Measurements from ENCODE around the gene FOXD1. TPM values are rescaled to one million over a fixed set of nuclear protein-coding genes. Genes with fewer than 3 reads are reported as not detected.

FOXD1 gene
- polyA plus RNA-seq, 1 donor from 2014 or later, result not detected

DNA sequence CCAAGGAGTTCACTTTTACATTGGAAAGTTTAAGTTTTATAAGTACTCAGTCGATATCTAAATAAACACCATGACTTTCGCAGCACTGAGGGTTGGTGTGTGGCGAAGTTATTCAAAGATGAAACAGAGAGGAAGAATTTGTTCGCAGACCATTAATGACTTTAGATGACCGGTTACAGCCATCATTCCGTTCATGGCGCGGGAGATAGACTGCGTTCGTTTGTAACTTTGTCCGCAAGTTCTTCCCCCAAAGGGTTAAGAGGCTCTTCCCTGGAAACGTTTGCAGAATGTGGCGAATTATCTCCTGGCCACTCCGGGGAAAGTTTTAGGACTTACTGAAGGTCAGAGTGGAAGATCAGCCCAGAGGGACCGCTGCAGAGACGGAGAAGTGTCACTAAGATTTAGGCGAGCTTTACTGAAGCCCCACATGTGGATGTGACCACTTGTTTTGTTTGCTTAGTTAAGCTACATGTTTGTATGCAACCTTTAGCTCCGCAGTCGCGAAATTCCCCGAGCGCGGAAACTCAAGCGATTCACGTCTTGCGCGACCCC, 2.2 kb upstream of the FOXD1 start:
- Mint-ChIP-seq H3K4me3 (peak overlapping the region in 3 of 4 donors; percentile 70 to 98 (median 70)), H3K27me3 (peaks cover 49% of the 10 kb centered on the region), H3K36me3 (peaks cover 3% of the 10 kb centered on the region), H3K27ac (peak overlapping the region; percentile 71 to 99 (median 94)), H3K9me3 (peaks cover 0 to 10% (median 4%) of the 10 kb centered on the region in 3 donors), H3K4me1 (peaks cover 5 to 26% (median 8%) of the 10 kb centered on the region in 3 donors)

DNA sequence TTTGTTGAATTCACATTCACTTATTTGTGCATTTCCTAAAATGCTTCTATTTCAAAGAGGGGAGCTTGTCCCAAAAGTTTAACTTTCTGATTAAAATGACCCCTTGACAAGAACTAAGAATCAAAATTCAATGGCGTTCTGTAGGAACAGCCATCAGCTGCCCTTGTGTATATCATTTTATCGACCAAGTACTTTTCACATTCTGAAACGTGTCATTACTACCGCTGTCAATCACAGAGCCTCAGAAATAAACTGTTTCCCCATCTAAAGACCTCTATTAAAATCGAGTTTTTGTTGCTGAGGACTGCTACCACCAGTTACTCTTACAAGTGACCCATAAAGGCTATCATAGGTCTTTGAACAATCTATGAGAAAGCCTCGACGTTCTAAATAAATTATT, 1.6 kb upstream of the FOXD1 start:
- Mint-ChIP-seq H3K4me1 (peaks cover 5 to 29% (median 8%) of the 10 kb centered on the region in 3 donors), H3K27me3 (peaks cover 49% of the 10 kb centered on the region), H3K36me3 (peaks cover 3% of the 10 kb centered on the region), H3K4me3 (peak overlapping the region in 3 of 4 donors; percentile 25 to 98 (median 52)), H3K27ac (peak overlapping the region; percentile 71 to 99 (median 94)), H3K9me3 (peaks cover 0 to 11% (median 4%) of the 10 kb centered on the region in 3 donors)

DNA sequence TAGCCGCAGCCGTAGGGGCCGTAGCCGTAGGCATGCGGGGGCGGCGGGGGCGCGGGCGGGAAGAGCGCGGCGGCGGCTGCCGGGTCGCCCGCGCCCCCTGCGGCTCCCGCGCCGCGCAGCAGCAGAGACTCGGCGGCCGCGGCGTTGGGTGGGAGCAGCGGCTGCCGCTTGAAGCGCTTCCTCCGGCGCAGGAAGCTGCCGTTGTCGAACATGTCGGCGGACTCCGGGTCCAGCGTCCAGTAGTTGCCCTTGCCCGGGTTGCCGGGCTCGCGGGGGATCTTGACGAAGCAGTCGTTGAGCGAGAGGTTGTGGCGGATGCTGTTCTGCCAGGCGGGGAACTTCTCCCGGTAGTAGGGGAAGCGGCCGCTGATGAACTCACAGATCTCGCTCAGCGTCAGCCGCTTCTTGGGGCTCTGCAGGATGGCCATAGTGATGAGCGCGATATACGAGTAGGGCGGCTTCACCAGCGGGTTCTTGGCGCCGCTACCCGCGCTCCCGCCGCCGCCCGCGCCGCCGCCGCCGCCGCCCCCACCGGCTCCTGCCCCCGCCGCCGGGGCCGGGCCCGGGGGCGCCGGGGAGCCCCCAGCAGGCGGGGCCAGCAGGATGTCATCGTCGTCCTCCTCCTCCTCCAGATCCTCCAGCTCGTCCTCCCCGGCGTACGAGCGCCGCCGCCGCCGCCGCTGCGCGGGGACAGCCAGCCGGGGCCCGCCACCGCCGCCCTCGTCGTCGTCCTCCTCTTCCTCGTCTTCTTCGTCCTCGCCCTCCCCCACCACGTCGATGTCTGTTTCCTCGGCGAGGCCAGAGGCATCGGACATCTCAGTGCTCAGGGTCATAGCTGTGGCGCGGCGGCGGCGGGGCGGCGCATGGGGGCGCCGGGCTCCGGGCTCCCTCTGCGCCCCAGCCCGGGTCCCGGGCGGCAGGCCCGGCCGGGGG, 781 bp downstream of the FOXD1 start:
- Mint-ChIP-seq H3K4me3 (peak overlapping the region; percentile 85 to 98 (median 96)), H3K27me3 (peaks cover 60% of the 10 kb centered on the region), H3K27ac (peak overlapping the region in 2 of 3 donors; percentile 93 to 99), H3K9me3 (peaks cover 0 to 20% (median 4%) of the 10 kb centered on the region in 3 donors), H3K36me3 (peaks cover 3% of the 10 kb centered on the region), H3K4me1 (peaks cover 8 to 33% (median 8%) of the 10 kb centered on the region in 3 donors)

DNA sequence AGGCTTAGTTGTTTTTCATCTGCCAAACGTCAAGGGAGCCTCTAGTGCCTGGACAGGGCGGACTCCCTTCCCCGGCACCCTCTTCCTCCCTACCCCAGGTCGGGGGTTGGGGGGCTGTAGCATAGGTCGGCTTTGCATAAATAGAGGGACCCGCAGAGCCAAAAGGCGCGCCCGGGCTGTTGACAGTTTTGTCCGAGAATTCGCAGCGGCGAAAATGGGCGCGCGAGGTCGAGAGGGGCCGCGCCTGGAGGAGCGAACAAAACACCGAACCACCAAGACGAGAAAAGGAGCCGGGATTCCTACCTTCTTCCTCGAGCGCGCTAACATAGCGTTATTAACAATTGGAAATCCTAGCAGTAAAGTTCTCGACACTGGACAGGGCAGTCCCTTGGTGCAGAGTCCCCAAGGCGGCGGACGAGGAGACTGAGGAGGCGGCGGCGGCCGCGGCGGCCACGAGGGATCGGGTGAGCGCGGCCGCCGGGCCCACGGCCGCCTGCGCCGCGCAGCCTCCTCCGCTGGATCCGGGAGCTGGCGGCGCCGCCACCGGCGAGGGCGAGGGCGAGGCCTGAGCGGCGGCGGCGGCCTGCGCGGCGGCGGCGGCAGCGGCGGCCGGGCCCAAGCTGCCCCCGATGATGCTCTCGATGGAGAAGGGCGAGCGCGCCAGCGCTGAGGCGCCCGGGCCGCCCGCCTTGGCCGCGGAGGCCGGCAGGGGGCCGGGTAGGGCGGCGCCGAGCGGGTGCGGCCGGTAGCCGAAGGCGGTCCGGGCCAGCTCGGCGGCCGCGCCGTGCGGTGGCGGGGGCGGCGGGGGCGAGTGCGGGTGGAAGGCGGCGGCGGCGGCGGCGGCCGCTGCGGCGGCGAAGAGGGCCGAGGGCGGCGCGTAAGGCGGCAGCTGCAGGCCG, 1.7 kb downstream of the FOXD1 start:
- H3K27me3 Mint-ChIP-seq, result peaks cover 61% of the 10 kb centered on the region
- peak overlapping the region; percentile 32 to 83 (median 69) for H3K27ac Mint-ChIP-seq
- H3K36me3 Mint-ChIP-seq, result no peaks in the 10 kb centered on the region

DNA sequence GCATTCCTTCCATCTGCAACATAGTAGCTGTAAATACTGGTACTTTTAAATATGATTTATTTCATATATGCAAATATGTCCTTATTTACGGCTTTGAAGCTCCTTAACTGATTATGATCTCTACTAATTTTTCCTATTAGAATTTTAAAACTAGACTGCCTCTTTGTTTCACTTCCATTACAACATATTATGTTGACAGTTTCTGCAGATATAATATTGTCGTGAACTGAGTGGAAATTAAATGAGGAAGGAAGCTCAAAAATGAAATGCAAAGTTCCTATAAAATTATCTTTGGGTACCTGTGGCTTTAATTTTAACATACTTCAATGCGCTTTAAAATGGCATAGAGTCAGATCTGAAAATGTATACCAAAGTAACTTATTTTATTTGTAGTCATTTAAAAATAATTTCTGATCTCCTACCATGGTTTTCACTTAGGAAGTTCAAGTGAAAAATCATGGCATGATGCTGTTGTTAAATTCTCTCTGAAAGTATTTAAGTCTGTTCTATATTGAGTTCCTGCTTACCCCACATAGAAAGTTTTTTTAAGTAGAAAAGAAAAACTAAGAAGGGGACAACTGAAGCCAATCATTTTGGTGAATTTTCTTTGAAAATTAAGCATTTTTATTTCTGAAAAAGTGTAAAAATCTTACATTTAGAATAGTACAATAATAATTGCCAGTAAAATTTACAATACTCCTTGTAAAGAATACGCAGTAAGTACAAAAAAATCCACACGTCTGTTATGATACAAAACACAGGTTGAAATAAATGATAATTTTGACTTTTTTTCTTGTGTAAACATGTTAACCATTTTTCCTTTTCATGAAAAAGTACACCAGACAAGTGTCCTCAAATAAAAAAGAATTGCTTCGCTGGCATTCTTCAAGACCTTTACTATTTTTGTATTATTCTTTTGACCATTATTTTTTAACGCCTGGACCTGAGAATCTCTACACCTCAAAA, 2.6 kb downstream of the FOXD1 start:
- peak overlapping the region; percentile 58 to 88 (median 74) for H3K4me3 Mint-ChIP-seq
- peaks cover 0 to 14% (median 4%) of the 10 kb centered on the region in 3 donors for H3K9me3 Mint-ChIP-seq
- peaks cover 8 to 35% (median 8%) of the 10 kb centered on the region in 3 donors for H3K4me1 Mint-ChIP-seq
- H3K27me3 Mint-ChIP-seq, result peaks cover 63% of the 10 kb centered on the region
- H3K36me3 Mint-ChIP-seq, result no peaks in the 10 kb centered on the region
- H3K27ac Mint-ChIP-seq, result peak overlapping the region; percentile 69 to 83 (median 80)

More for the DNA sequence above, 1.7 kb downstream of the FOXD1 start:
- Mint-ChIP-seq H3K9me3 (peaks cover 0 to 14% (median 4%) of the 10 kb centered on the region in 3 donors), H3K4me1 (peaks cover 8 to 35% (median 8%) of the 10 kb centered on the region in 3 donors), H3K4me3 (peak overlapping the region; percentile 58 to 98 (median 80))

DNA sequence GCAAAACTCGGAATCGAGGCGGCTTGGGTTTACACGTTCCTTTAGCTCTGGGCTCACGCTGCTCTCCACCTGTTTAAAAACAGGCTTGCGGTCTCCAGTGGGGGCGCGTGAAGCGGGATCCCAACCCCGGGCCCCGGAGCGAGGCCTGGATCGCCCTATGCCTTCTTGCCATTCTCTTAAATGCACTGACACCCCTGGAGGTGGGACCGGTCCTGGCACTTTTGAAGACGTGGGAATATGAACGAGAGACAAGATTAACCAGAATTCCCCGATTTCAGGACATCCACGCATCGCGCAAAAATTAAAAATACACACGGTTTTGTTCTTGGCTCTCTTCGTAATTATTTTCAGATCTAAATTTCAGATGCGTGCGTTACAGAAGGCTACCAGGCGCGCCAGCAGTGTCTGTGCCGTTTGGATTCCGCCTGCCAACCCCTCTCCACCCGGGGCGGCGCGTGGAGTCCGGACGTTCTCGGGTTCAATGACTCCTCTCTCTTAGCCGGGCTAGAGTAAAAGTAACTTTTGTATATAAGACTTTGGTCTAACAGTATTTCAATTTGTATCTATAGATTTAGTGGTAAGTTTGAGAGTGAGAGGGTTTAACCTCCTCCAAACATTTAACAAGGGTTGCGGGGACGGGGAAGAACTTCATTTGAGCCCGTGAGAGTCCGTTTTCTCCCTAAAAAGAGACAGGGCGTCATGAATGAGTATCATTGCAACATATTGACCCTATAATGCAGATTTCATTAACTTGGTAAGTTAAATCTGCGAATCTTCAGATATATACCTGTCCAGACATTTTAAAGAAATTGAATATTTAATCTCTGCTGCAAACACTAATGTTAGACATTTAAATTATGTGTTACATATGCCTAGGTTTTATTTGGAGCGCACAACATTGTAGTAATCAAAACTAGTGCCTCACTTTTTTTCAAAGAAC, 3.8 kb downstream of the FOXD1 start:
- H3K9me3 Mint-ChIP-seq, result peaks cover 0 to 11% (median 0%) of the 10 kb centered on the region in 3 donors
- H3K4me3 Mint-ChIP-seq, result peak overlapping the region in 2 of 4 donors; percentile 24 to 54
- peaks cover 60% of the 10 kb centered on the region for H3K27me3 Mint-ChIP-seq
- H3K4me1 Mint-ChIP-seq, result peaks cover 8 to 23% (median 8%) of the 10 kb centered on the region in 3 donors
- H3K36me3 Mint-ChIP-seq, result no peaks in the 10 kb centered on the region
- H3K27ac Mint-ChIP-seq, result peak overlapping the region; percentile 71 to 87 (median 80)

DNA sequence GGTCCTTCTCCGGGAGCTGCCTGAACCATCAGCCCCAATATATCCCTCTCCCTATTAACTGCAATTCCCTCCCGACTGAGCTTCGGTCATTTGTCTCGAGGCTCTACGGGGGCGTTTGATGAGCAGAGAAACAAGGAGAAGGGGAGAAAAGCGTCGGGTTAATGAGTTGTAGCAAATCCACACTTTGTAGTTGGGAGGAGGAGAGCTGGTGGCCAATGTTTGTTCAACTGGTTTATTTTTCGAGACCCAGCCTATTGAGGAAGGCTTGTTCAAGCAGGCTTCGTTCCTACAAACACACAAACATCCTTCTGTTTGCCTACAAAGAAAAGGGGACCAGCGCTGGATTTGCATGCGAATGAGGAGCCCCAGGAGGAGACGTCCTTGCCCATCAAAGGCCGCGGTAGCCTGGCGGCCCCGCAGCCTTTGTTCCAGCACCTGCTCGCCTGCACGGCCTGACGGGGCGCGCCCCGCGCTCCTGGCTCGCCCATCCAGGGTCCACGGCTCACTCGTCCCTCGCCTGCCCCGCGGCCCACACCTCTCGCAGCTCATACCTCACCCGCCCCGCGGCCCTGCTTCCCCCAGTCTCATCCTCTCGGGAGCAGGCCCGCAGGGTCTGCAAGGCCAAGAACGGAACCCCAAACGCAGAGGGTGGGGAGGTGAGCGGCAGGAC, 4.6 kb downstream of the FOXD1 start:
- Mint-ChIP-seq H3K4me3 (peak overlapping the region in 1 of 4 donors; percentile 61), H3K27ac (peak overlapping the region; percentile 67 to 88 (median 85)), H3K36me3 (no peaks in the 10 kb centered on the region), H3K9me3 (peaks cover 0 to 11% (median 0%) of the 10 kb centered on the region in 3 donors), H3K27me3 (peaks cover 60% of the 10 kb centered on the region), H3K4me1 (peaks cover 4 to 17% (median 5%) of the 10 kb centered on the region in 3 donors)

DNA sequence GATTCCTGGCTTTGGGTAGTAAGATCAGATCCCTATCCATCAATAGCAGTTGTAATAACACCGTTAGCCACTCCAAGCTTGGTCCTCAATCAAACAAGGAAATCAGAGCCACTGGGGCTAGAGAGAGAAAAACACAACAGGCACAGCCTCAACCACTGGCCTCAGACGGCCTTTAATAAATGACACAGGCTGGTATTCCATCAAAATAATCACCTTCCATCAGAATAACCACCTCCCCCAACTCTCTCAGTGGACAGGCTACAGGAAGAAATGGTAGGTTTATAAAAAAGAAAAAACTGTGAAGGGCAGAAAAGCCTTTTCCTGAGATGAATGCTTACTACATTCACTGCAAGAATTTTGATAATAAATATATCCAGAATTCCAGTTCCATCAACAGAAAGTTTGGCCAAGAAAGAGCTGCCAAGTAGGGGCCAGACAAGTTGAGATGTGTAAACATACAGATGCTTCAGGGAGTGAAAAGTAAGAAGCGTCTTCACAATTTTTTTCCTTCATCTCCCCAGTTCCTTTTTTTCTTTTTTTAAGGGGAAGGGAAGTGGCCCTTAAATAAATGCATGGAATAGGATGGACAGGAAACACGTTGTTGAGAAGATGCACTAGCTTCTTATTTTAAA, 5.5 kb downstream of the FOXD1 start:
- peak overlapping the region in 1 of 4 donors; percentile 44 for H3K4me3 Mint-ChIP-seq
- peak overlapping the region in 2 of 3 donors; percentile 90 to 91 for H3K27ac Mint-ChIP-seq
- H3K36me3 Mint-ChIP-seq, result no peaks in the 10 kb centered on the region
- peaks cover 0 to 12% (median 0%) of the 10 kb centered on the region in 3 donors for H3K9me3 Mint-ChIP-seq
- H3K27me3 Mint-ChIP-seq, result peaks cover 64% of the 10 kb centered on the region
- H3K4me1 Mint-ChIP-seq, result peaks cover 0 to 12% (median 5%) of the 10 kb centered on the region in 3 donors

DNA sequence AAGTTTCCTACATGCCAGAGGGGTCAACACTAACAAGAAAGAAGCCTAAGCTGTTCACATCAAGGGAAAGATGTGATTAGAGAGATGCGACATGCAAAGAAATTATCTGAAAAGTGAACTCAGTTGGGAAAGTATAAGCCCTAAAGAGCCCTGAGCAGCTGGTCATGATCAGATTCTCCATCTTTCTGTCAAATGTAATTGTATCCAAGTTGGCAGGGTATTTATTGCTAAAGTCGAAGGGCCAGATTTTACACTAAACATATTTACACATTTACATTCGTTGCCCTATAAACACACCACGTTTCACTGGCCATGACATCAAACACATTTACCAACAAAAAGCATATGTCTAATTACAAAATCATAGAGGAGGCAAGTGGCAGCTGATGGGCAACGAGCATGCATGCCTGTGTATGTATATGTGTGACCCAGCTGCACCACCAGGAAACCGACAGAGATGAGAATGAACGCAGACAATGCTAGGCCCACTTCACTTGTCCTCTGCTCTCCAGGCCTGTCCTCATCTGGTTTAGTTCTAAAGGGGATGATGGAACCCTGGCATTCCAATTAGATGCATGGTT, 6.3 kb downstream of the FOXD1 start:
- H3K4me3 Mint-ChIP-seq, result peak overlapping the region in 1 of 4 donors; percentile 44
- H3K9me3 Mint-ChIP-seq, result peaks cover 0 to 13% (median 0%) of the 10 kb centered on the region in 3 donors

DNA sequence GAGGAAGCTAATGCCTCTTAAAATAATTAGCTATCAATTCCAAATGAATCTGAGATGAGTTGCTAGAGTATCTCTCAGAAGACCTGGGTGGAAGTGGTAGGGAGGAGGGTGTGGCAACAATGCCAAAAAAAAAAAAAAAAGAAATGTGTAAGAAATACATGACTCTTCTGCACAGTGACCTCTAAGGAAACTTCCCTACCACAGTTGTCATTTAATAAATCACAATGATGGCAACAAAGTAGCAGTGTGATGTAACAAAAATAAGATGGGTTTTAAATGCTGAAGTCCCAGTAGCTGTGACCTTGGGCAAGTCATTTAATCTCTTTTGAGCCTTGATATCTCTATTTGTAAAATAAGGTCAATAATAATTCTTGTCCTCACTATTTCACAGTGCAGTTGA, 7.2 kb downstream of the FOXD1 start:
- Mint-ChIP-seq H3K9me3 (peaks cover 0 to 13% (median 0%) of the 10 kb centered on the region in 3 donors), H3K4me1 (peaks cover 0 to 9% (median 7%) of the 10 kb centered on the region in 3 donors), H3K4me3 (no peak overlapping the region), H3K27ac (no peak overlapping the region), H3K27me3 (peaks cover 66% of the 10 kb centered on the region), H3K36me3 (no peaks in the 10 kb centered on the region)

More for the DNA sequence above, 6.3 kb downstream of the FOXD1 start:
- H3K27ac Mint-ChIP-seq, result peak overlapping the region in 2 of 3 donors; percentile 14 to 90
- peaks cover 66% of the 10 kb centered on the region for H3K27me3 Mint-ChIP-seq
- H3K36me3 Mint-ChIP-seq, result no peaks in the 10 kb centered on the region
- H3K4me1 Mint-ChIP-seq, result peaks cover 0 to 9% (median 8%) of the 10 kb centered on the region in 3 donors

DNA sequence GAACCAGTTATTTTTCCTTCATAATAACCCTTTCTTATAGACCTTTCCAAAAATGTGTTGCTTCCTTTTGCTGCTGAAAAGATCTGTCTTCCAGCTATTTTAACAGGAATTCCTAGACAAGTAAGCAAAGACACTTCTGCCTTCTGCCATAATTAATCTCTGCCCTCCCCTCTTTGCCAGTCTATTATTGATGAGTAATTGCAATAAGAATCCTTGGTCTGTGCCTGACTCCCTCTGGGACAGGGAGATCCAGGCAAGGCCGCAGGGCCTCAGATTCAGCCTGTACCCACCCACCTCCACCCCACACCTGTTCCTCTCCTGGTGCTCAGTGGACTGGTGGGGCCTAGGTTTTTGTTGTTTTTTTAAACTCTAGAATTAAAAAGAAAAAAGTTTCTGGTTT, 8.3 kb downstream of the FOXD1 start:
- H3K27me3 Mint-ChIP-seq, result peaks cover 75% of the 10 kb centered on the region
- peak overlapping the region in 2 of 3 donors; percentile 4 to 13 for H3K27ac Mint-ChIP-seq
- H3K36me3 Mint-ChIP-seq, result no peaks in the 10 kb centered on the region
- H3K4me3 Mint-ChIP-seq, result peak overlapping the region in 1 of 4 donors; percentile 14
- H3K9me3 Mint-ChIP-seq, result peaks cover 0 to 13% (median 3%) of the 10 kb centered on the region in 3 donors
- peaks cover 0 to 10% (median 6%) of the 10 kb centered on the region in 3 donors for H3K4me1 Mint-ChIP-seq

All from IgD-negative memory B cell (primary cell).